Measurements from ENCODE around the gene BGN. TPM values are rescaled to one million over a fixed set of nuclear protein-coding genes. Genes with fewer than 3 reads are reported as not detected.

The BGN gene
- total RNA-seq, 1 donor from 2014 or later: 0.98 TPM

- H3K9me3 Mint-ChIP-seq (ENCODE audit: low read depth): peaks cover 3% of the 10 kb centered on the region
- peaks cover 5% of the 10 kb centered on the region for H3K27me3 Mint-ChIP-seq
- no peak overlapping the region for H3K27ac Mint-ChIP-seq
- TF ChIP-seq, protein P1, sequence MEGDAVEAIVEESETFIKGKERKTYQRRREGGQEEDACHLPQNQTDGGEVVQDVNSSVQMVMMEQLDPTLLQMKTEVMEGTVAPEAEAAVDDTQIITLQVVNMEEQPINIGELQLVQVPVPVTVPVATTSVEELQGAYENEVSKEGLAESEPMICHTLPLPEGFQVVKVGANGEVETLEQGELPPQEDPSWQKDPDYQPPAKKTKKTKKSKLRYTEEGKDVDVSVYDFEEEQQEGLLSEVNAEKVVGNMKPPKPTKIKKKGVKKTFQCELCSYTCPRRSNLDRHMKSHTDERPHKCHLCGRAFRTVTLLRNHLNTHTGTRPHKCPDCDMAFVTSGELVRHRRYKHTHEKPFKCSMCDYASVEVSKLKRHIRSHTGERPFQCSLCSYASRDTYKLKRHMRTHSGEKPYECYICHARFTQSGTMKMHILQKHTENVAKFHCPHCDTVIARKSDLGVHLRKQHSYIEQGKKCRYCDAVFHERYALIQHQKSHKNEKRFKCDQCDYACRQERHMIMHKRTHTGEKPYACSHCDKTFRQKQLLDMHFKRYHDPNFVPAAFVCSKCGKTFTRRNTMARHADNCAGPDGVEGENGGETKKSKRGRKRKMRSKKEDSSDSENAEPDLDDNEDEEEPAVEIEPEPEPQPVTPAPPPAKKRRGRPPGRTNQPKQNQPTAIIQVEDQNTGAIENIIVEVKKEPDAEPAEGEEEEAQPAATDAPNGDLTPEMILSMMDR (IDR thresholded peaks at IDR 0.05; ENCODE audit: unreplicated experiment): no peak
- no peak for DNase-seq (ENCODE audit: low spot score, unreplicated experiment)
- no peak overlapping the region for H3K4me3 Mint-ChIP-seq (ENCODE audit: low read depth)
- H3K36me3 Mint-ChIP-seq (ENCODE audit: insufficient read depth): no peaks in the 10 kb centered on the region
- H3K4me1 Mint-ChIP-seq (ENCODE audit: low read depth): no peaks in the 10 kb centered on the region
Measured at GRCh38 chrX:153557618-153558355, 63.0 kb downstream of the BGN start.

Other genes starting within 250 kb of the BGN start
- not detected in 2 replicates for gene PNMA6F, start 173.2 kb upstream of the BGN start, total RNA-seq
- 11.9 and 12.2 TPM in 2 replicates for gene ZNF275, start 160.8 kb upstream of the BGN start, total RNA-seq
- not detected in 2 replicates for gene PNMA6E, start 93.6 kb upstream of the BGN start, total RNA-seq
- 0.38 TPM in 2 replicates for gene ZFP92, start 83.5 kb upstream of the BGN start, total RNA-seq
- 0.24 and 0.41 TPM in 2 replicates for gene TREX2, start 48.9 kb upstream of the BGN start, total RNA-seq
- gene HAUS7, start 24.4 kb upstream of the BGN start, total RNA-seq: 22.3 and 22.9 TPM in 2 replicates
- 0.11 and 0.60 TPM in 2 replicates for gene ATP2B3, start 22.7 kb downstream of the BGN start, total RNA-seq
- gene CCNQ, start 104.2 kb downstream of the BGN start, total RNA-seq: 19.1 and 19.2 TPM in 2 replicates
- 35.7 and 36.5 TPM in 2 replicates for gene DUSP9, start 152.2 kb downstream of the BGN start, total RNA-seq
- gene PNCK, start 178.8 kb downstream of the BGN start, total RNA-seq: 5.4 and 6.1 TPM in 2 replicates
- 52.2 and 55.7 TPM in 2 replicates for gene SLC6A8, start 192.9 kb downstream of the BGN start, total RNA-seq
- 142 and 149 TPM in 2 replicates for gene BCAP31, start 229.4 kb downstream of the BGN start, total RNA-seq
- gene ABCD1, start 229.9 kb downstream of the BGN start, total RNA-seq: 15.2 and 15.3 TPM in 2 replicates

Measured in progenitor cell of endocrine pancreas (in vitro differentiated cells).